Measurements from ENCODE around the gene CDK5RAP1. TPM values are rescaled to one million over a fixed set of nuclear protein-coding genes. Genes with fewer than 3 reads are reported as not detected.
A peak's percentile ranks its signal among the peaks of the same experiment; 100 is the strongest.

The CDK5RAP1 gene
- total and polyA plus RNA-seq, 4 donors = 20.3 to 43.1 (median 23.2) TPM

DNA sequence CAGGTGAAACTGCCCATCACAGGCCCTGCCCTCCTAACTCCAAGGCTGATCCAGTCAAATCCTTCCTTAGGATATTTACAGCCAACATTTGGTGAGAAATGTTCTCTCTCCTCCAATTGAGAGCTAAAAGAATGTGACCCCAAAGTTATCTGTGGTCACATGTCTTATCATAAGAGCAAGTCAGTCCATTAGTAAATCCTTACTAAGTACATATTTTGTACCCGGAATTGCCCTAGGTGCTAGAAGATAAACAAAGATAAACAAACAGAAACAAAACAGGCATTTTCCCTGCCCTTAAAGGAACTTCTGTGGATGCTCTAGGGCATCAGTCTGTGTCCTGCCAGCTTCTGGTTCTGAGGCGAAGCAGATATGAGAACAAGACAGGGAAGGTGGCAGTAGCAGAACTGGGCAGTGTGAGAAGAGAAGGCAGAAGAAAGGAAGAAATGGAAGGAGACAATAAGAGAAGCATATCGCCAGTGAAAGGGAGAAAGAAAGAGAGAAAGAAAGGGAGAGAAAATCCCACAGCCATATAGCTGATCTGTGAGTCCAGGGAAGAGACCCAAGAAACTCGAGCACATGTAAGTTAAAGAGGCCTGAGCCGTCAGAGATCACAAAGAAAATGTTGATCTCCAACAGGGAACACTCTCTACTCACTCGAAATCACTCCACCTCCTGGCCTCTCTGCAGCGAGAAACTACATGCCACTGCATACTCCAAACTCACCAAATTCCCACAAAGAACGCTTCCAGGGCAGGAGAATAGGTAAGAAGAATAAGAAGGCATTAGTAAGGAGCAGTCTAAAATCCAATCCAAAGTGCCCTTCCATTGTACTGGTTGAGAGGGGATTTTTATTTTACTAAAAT is 41.7 kb downstream of the CDK5RAP1 start:
- no peaks in the 10 kb centered on the region for H3K9me3 ChIP-seq (ENCODE audit: control insufficient read depth in 4 of 4, insufficient read depth in 3 of 4, low read length in 3 of 4)
- H3K4me3 ChIP-seq = no peak overlapping the region
- DNase-seq (peak in 1 of 3 donors; percentile 11), ATAC-seq (ENCODE audit: insufficient read depth, low FRiP score) (no peak)
- no peaks in the 10 kb centered on the region for H3K27me3 ChIP-seq (ENCODE audit: control insufficient read depth in 3 of 3, insufficient read depth in 3 of 3, low read length in 2 of 3)
- H3K4me1 ChIP-seq (ENCODE audit: control insufficient read depth in 5 of 5, insufficient read depth in 5 of 5, low read length in 5 of 5) = peaks cover 0 to 6% (median 0%) of the 10 kb centered on the region in 5 donors
- no peak overlapping the region for H3K9ac ChIP-seq (ENCODE audit: insufficient read depth in 1 of 2, low read length in 2 of 2)
- H3K27ac ChIP-seq (ENCODE audit: low read depth in 1 of 2, low read length in 1 of 2) = no peak overlapping the region
- 78 to 90% methylated on average over 8 of the region's 8 CpGs for WGBS, 2 donors
- peaks cover 14 to 27% (median 22%) of the 10 kb centered on the region in 4 donors for H3K36me3 ChIP-seq (ENCODE audit: control insufficient read depth in 4 of 4, insufficient read depth in 4 of 4, low read length in 4 of 4)
- TF ChIP-seq, protein P1, sequence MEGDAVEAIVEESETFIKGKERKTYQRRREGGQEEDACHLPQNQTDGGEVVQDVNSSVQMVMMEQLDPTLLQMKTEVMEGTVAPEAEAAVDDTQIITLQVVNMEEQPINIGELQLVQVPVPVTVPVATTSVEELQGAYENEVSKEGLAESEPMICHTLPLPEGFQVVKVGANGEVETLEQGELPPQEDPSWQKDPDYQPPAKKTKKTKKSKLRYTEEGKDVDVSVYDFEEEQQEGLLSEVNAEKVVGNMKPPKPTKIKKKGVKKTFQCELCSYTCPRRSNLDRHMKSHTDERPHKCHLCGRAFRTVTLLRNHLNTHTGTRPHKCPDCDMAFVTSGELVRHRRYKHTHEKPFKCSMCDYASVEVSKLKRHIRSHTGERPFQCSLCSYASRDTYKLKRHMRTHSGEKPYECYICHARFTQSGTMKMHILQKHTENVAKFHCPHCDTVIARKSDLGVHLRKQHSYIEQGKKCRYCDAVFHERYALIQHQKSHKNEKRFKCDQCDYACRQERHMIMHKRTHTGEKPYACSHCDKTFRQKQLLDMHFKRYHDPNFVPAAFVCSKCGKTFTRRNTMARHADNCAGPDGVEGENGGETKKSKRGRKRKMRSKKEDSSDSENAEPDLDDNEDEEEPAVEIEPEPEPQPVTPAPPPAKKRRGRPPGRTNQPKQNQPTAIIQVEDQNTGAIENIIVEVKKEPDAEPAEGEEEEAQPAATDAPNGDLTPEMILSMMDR (IDR thresholded peaks at IDR 0.05; ENCODE audit: control extremely low read depth, extremely low read depth) = no peak

GRCh38 chr20:33353013-33353402 is 48.3 kb downstream of the CDK5RAP1 start:
- 95 to 99% methylated on average over 4 of the region's 4 CpGs for WGBS, 2 donors
- Histone ChIP-seq H3K36me3 (ENCODE audit: control insufficient read depth in 4 of 4, insufficient read depth in 4 of 4, low read length in 4 of 4) (peaks cover 0 to 17% (median 10%) of the 10 kb centered on the region in 4 donors), H3K9ac (ENCODE audit: insufficient read depth in 1 of 2, low read length in 2 of 2) (no peak overlapping the region), H3K4me3 (no peak overlapping the region), H3K27ac (ENCODE audit: low read depth in 1 of 2, low read length in 1 of 2) (no peak overlapping the region), H3K27me3 (ENCODE audit: control insufficient read depth in 3 of 3, insufficient read depth in 3 of 3, low read length in 2 of 3) (no peaks in the 10 kb centered on the region), H3K9me3 (ENCODE audit: control insufficient read depth in 4 of 4, insufficient read depth in 3 of 4, low read length in 3 of 4) (no peaks in the 10 kb centered on the region), H3K4me1 (ENCODE audit: control insufficient read depth in 5 of 5, insufficient read depth in 5 of 5, low read length in 5 of 5) (no peaks in the 10 kb centered on the region)
- ATAC-seq (ENCODE audit: insufficient read depth, low FRiP score) (no peak), DNase-seq (no peak)
- TF ChIP-seq, protein P1 (IDR thresholded peaks at IDR 0.05; ENCODE audit: control extremely low read depth, extremely low read depth) = no peak

GRCh38 chr20:33352258-33353012 is 48.9 kb downstream of the CDK5RAP1 start:
- no peak overlapping the region for H3K4me3 ChIP-seq
- H3K9me3 ChIP-seq (ENCODE audit: control insufficient read depth in 4 of 4, insufficient read depth in 3 of 4, low read length in 3 of 4) = no peaks in the 10 kb centered on the region
- peaks cover 0 to 16% (median 10%) of the 10 kb centered on the region in 4 donors for H3K36me3 ChIP-seq (ENCODE audit: control insufficient read depth in 4 of 4, insufficient read depth in 4 of 4, low read length in 4 of 4)
- H3K27me3 ChIP-seq (ENCODE audit: control insufficient read depth in 3 of 3, insufficient read depth in 3 of 3, low read length in 2 of 3) = no peaks in the 10 kb centered on the region
- ATAC-seq (ENCODE audit: insufficient read depth, low FRiP score) (no peak), DNase-seq (no peak)
- TF ChIP-seq, protein P1 (IDR thresholded peaks at IDR 0.05; ENCODE audit: control extremely low read depth, extremely low read depth) = no peak
- no peaks in the 10 kb centered on the region for H3K4me1 ChIP-seq (ENCODE audit: control insufficient read depth in 5 of 5, insufficient read depth in 5 of 5, low read length in 5 of 5)
- H3K27ac ChIP-seq (ENCODE audit: low read depth in 1 of 2, low read length in 1 of 2) = no peak overlapping the region
- H3K9ac ChIP-seq (ENCODE audit: insufficient read depth in 1 of 2, low read length in 2 of 2) = no peak overlapping the region
- WGBS, 2 donors = 83 to 90% methylated on average over 16 of the region's 16 CpGs
